ENCODE data around the gene CHST8. TPM values are rescaled to one million over a fixed set of nuclear protein-coding genes. Genes with fewer than 3 reads are reported as not detected.

Gene CHST8
- total RNA-seq, 1 donor: not detected

- TF ChIP-seq CTCF (IDR thresholded peaks at IDR 0.05; ENCODE audit: extremely low read depth, low read depth, low read length): no peak
- Histone ChIP-seq H3K79me2 (ENCODE audit: insufficient read depth, low read length) (no peaks in the 10 kb centered on the region), H3K27ac (ENCODE audit: low read depth, low read length) (no peak overlapping the region), H4K20me1 (ENCODE audit: insufficient read depth, low read length) (no peaks in the 10 kb centered on the region), H3K36me3 (ENCODE audit: insufficient read depth, low read length) (no peaks in the 10 kb centered on the region), H2AFZ (ENCODE audit: low read length) (no peak overlapping the region), H3K4me2 (ENCODE audit: insufficient read depth, low read length) (no peak overlapping the region), H3K9me3 (ENCODE audit: low read depth, low read length) (no peaks in the 10 kb centered on the region), H3K4me3 (ENCODE audit: insufficient read depth, low read length) (no peak overlapping the region), H3K27me3 (ENCODE audit: insufficient read depth, low read length) (no peaks in the 10 kb centered on the region), H3K4me1 (ENCODE audit: insufficient read depth, low read length) (no peaks in the 10 kb centered on the region)
- DNase-seq (ENCODE audit: insufficient read length, low spot score, missing footprints): no peak
Observed at GRCh38 chr19:33712268-33712667, 90.5 kb downstream of the CHST8 start.

GRCh38 chr19:33713194-33713593, 91.4 kb downstream of the CHST8 start:
- H3K4me2 ChIP-seq (ENCODE audit: insufficient read depth, low read length): no peak overlapping the region
- no peak for TF ChIP-seq CTCF (IDR thresholded peaks at IDR 0.05; ENCODE audit: extremely low read depth, low read depth, low read length)
- DNase-seq (ENCODE audit: insufficient read length, low spot score, missing footprints): no peak

GRCh38 chr19:33714149-33714548, 92.4 kb downstream of the CHST8 start:
- no peaks in the 10 kb centered on the region for H3K79me2 ChIP-seq (ENCODE audit: insufficient read depth, low read length)
- no peak overlapping the region for H3K27ac ChIP-seq (ENCODE audit: low read depth, low read length)
- H3K36me3 ChIP-seq (ENCODE audit: insufficient read depth, low read length): no peaks in the 10 kb centered on the region
- no peaks in the 10 kb centered on the region for H3K4me1 ChIP-seq (ENCODE audit: insufficient read depth, low read length)
- no peaks in the 10 kb centered on the region for H4K20me1 ChIP-seq (ENCODE audit: insufficient read depth, low read length)
- no peak overlapping the region for H3K4me3 ChIP-seq (ENCODE audit: insufficient read depth, low read length)
- no peak for TF ChIP-seq CTCF (IDR thresholded peaks at IDR 0.05; ENCODE audit: extremely low read depth, low read depth, low read length)
- H3K4me2 ChIP-seq (ENCODE audit: insufficient read depth, low read length): no peak overlapping the region
- no peak for DNase-seq (ENCODE audit: insufficient read length, low spot score, missing footprints)
- H3K9me3 ChIP-seq (ENCODE audit: low read depth, low read length): no peaks in the 10 kb centered on the region
- no peak overlapping the region for H2AFZ ChIP-seq (ENCODE audit: low read length)
- no peaks in the 10 kb centered on the region for H3K27me3 ChIP-seq (ENCODE audit: insufficient read depth, low read length)

More at GRCh38 chr19:33713194-33713593, 91.4 kb downstream of the CHST8 start:
- H3K9me3 ChIP-seq (ENCODE audit: low read depth, low read length): no peaks in the 10 kb centered on the region
- H3K36me3 ChIP-seq (ENCODE audit: insufficient read depth, low read length): no peaks in the 10 kb centered on the region
- no peaks in the 10 kb centered on the region for H3K79me2 ChIP-seq (ENCODE audit: insufficient read depth, low read length)
- no peaks in the 10 kb centered on the region for H3K4me1 ChIP-seq (ENCODE audit: insufficient read depth, low read length)
- H3K27ac ChIP-seq (ENCODE audit: low read depth, low read length): no peak overlapping the region
- no peak overlapping the region for H3K4me3 ChIP-seq (ENCODE audit: insufficient read depth, low read length)
- no peak overlapping the region for H2AFZ ChIP-seq (ENCODE audit: low read length)
- H3K27me3 ChIP-seq (ENCODE audit: insufficient read depth, low read length): no peaks in the 10 kb centered on the region
- no peaks in the 10 kb centered on the region for H4K20me1 ChIP-seq (ENCODE audit: insufficient read depth, low read length)

GRCh38 chr19:33715462-33715861, 93.7 kb downstream of the CHST8 start:
- no peak overlapping the region for H3K4me3 ChIP-seq (ENCODE audit: insufficient read depth, low read length)
- no peak overlapping the region for H3K27ac ChIP-seq (ENCODE audit: low read depth, low read length)
- H2AFZ ChIP-seq (ENCODE audit: low read length): no peak overlapping the region
- no peak for DNase-seq (ENCODE audit: insufficient read length, low spot score, missing footprints)
- TF ChIP-seq CTCF (IDR thresholded peaks at IDR 0.05; ENCODE audit: extremely low read depth, low read depth, low read length): no peak
- no peaks in the 10 kb centered on the region for H3K36me3 ChIP-seq (ENCODE audit: insufficient read depth, low read length)
- no peaks in the 10 kb centered on the region for H3K79me2 ChIP-seq (ENCODE audit: insufficient read depth, low read length)
- H3K27me3 ChIP-seq (ENCODE audit: insufficient read depth, low read length): no peaks in the 10 kb centered on the region
- no peaks in the 10 kb centered on the region for H4K20me1 ChIP-seq (ENCODE audit: insufficient read depth, low read length)
- no peak overlapping the region for H3K4me2 ChIP-seq (ENCODE audit: insufficient read depth, low read length)
- H3K4me1 ChIP-seq (ENCODE audit: insufficient read depth, low read length): no peaks in the 10 kb centered on the region
- H3K9me3 ChIP-seq (ENCODE audit: low read depth, low read length): no peaks in the 10 kb centered on the region

Data from osteoblast (primary cell).